K562 (cell line): ENCODE results near the gene ATP5PO. TPM values are rescaled to one million over a fixed set of nuclear protein-coding genes. Genes with fewer than 3 reads are reported as not detected.

Source experiments
- ATAC-seq: fragments of 200-7000 bp; cut with Tn5 transposase; 3 replicates; pipeline ENCODE4 v1.9.1; 2020; ENCODE audit warnings: moderate library complexity
- BruUV-seq: library from RNA; stranded (reverse); fragments of 400-500 nt; replicated peaks from 2 replicates; lab custom pipeline; 2021; lab: Mats Ljungman, UMichigan
- CTCF ChIA-PET: fragments of 300-600 bp; formaldehyde crosslinking; extraction: SDS; loops from one replicate; lab custom pipeline; 2021; ENCODE audit warnings: low intra/inter-chr PET ratio; lab: Yijun Ruan, JAX
- POLR2A ChIA-PET: fragments of 300-600, 350-650 bp; sonication (Branson Sonifier 250); formaldehyde crosslinking; extraction: SDS; loops from one replicate; lab custom pipeline; 2021; ENCODE audit warnings: antibody characterized with exemption, inconsistent platforms; lab: Yijun Ruan, JAX
- DNase-seq, 4 experiments: peaks; one replicate each; pipeline versions ENCODE4 v3.0.0 to v3.0.0-alpha.2; 2011 to 2018; ENCODE audit warnings: low spot score in 3 of 4, mixed read lengths in 3 of 4; ENCODE audit errors: extremely low read depth in 1 of 4
- FAIRE-seq: peaks from 2 replicates; lab custom pipeline; 2011; peaks lifted over from hg19 to GRCh38; lab: Jason Lieb, UNC
- H2AFZ ChIP-seq: 2 replicates; pipeline ENCODE4 v1.6.0; 2011; ENCODE audit warnings: low read depth, low read length, control low read depth, inconsistent platforms
- H3K27ac ChIP-seq: fragments of 200-600 bp; 3 replicates; pipeline ENCODE4 v1.8.0; 2011; ENCODE audit warnings: low read depth, mild to moderate bottlenecking, control low read depth, inconsistent platforms, low read length, moderate library complexity, mixed read lengths; ENCODE audit errors: extremely low read depth
- H3K27me3 ChIP-seq, 2 experiments: fragments of 300-600 bp in 1 of 2; 2 replicates in 1 of 2; 3 replicates in 1 of 2; pipeline versions ENCODE4 v1.6.0 to v1.8.0; 2011; ENCODE audit warnings: inconsistent platforms in 2 of 2, low read length in 2 of 2, mild to moderate bottlenecking in 1 of 2, mixed read lengths in 1 of 2, moderate library complexity in 1 of 2; ENCODE audit not compliant: control insufficient read depth in 2 of 2, insufficient read depth in 2 of 2
- H3K36me3 ChIP-seq: fragments of 300-600 bp; 3 replicates; pipeline ENCODE4 v1.8.0; 2011; ENCODE audit warnings: mild to moderate bottlenecking, low read length, inconsistent platforms; ENCODE audit not compliant: control insufficient read depth, insufficient read depth
- H3K4me1 ChIP-seq, 2 experiments: fragments of 200-600 bp in 1 of 2; replicated peaks in 1 of 2; 2 replicates in 1 of 2; 3 replicates in 1 of 2; pipeline versions ENCODE4 v1.5.1 to v1.8.0; 2011; ENCODE audit warnings: inconsistent platforms in 2 of 2, low read length in 2 of 2, mild to moderate bottlenecking in 1 of 2, mixed read lengths in 1 of 2, moderate library complexity in 1 of 2; ENCODE audit not compliant: control insufficient read depth in 2 of 2, insufficient read depth in 2 of 2
- H3K4me2 ChIP-seq: 2 replicates; pipeline ENCODE4 v1.6.1; 2011; ENCODE audit warnings: low read length, control low read depth, inconsistent platforms, mixed read lengths; ENCODE audit not compliant: insufficient read depth
- H3K4me3 ChIP-seq: fragments of 200-600 bp; sonication (generic), shearing (Covaris generic); 2 replicates; pipeline ENCODE4 v1.5.1; 2016; ENCODE audit warnings: control low read depth, inconsistent platforms
- H3K79me2 ChIP-seq: fragments of 200-600 bp; 3 replicates; pipeline ENCODE4 v1.8.0; 2011; ENCODE audit warnings: low read length, inconsistent platforms; ENCODE audit not compliant: control insufficient read depth, insufficient read depth
- H3K9ac ChIP-seq, 2 experiments: 2 replicates each; pipeline versions ENCODE4 v1.6.0 to v1.6.1; 2011; ENCODE audit warnings: low read depth in 2 of 2, low read length in 2 of 2, control low read depth in 1 of 2, inconsistent platforms in 1 of 2, mild to moderate bottlenecking in 1 of 2, mixed read lengths in 1 of 2; ENCODE audit not compliant: insufficient read depth in 1 of 2
- H3K9me1 ChIP-seq: one replicate; pipeline ENCODE4 v1.6.0; 2011; ENCODE audit warnings: inconsistent platforms, mild to moderate bottlenecking, low read length, moderate library complexity; ENCODE audit not compliant: control insufficient read depth, insufficient read depth
- H3K9me3 ChIP-seq: replicated peaks from 2 replicates; pipeline ENCODE4 v1.5.1; 2011; ENCODE audit warnings: low read depth, low read length, inconsistent platforms; ENCODE audit not compliant: control insufficient read depth, insufficient read depth
- H4K20me1 ChIP-seq: replicated peaks from 2 replicates; pipeline ENCODE4 v1.6.1; 2011; ENCODE audit warnings: low read length, inconsistent platforms, mixed read lengths; ENCODE audit not compliant: control insufficient read depth, insufficient read depth
- GABPB1 ChIP-seq: sonication (generic); formaldehyde crosslinking; IDR thresholded peaks from 2 replicates; pipeline ENCODE4 v1.8.0; 2022; ENCODE audit warnings: mild to moderate bottlenecking, missing genetic modification reagents
- HDAC2 ChIP-seq: fragments of 450-650 bp; IDR thresholded peaks from 2 replicates; pipeline ENCODE4 v1.6.1; 2016; ENCODE audit warnings: mild to moderate bottlenecking
- MAZ ChIP-seq, 2 experiments: fragments of 450-650 bp in 1 of 2; sonication (generic) in 1 of 2; formaldehyde crosslinking; IDR thresholded peaks in 1 of 2; conservative IDR thresholded peaks in 1 of 2; 2 replicates each; pipeline versions ENCODE4 v1.4.0 to v1.5.0; 2020; ENCODE audit warnings: mild to moderate bottlenecking in 1 of 2, missing genetic modification reagents in 1 of 2
- MYNN ChIP-seq, 2 experiments: sonication (generic); formaldehyde crosslinking in 1 of 2; IDR thresholded peaks; 2 replicates each; pipeline versions ENCODE4 v1.5.0 to v1.6.1; 2016 to 2020; ENCODE audit warnings: antibody characterized with exemption in 1 of 2, missing genetic modification reagents in 1 of 2
- NFE2 ChIP-seq: IDR thresholded peaks from 2 replicates; pipeline ENCODE4 v1.6.1; 2014; ENCODE audit warnings: antibody characterized with exemption, low read depth
- ZBTB17 ChIP-seq: fragments of 450-650 bp; formaldehyde crosslinking; IDR thresholded peaks from 2 replicates; pipeline ENCODE4 v1.4.0; 2020; ENCODE audit warnings: mild to moderate bottlenecking
- WGBS: fragments of 100-300 bp; shearing (Covaris generic); methylation state at CpG from one replicate; pipeline ENCODE4 v1.1.6; 2016; ENCODE audit warnings: low coverage, mixed read lengths; ENCODE audit not compliant: insufficient coverage; ENCODE audit errors: missing lambda C conversion rate; 5-methylcytosine and 5-hydroxymethylcytosine counted together
- in situ Hi-C: fragments of 300-500 bp; cut with MboI; formaldehyde crosslinking; loops from 4 replicates; pipeline ENCODE4 v1.15.0; 2018; ENCODE audit warnings: inconsistent platforms, mixed read lengths
- intact Hi-C: fragments of 100-400 bp; cut with micrococcal nuclease; formaldehyde crosslinking; loops from 2 replicates; pipeline ENCODE4 v1.14.2; 2022
- polyA plus RNA-seq, 8 experiments: library from polyadenylated mRNA; depleted of rRNA in 4 of 8; stranded (reverse) in 5 of 8; unstranded in 3 of 8; fragments of >200 nt; fragmentation: Nextera tagmentation in 2 of 8; fragmentation: Illumina TruSeq in 1 of 8; extraction: Ambion mirVana in 2 of 8; extraction: Trizol in 1 of 8; gene quantifications; 2 replicates each; pipeline versions ENCODE4 v1.2.1 to v1.2.3, GENCODE V29; 2011 to 2014; ENCODE audit warnings: inconsistent platforms in 1 of 8, missing spikeins in 1 of 8
- total RNA-seq, 7 experiments: library from RNA; depleted of rRNA in 6 of 7; stranded (reverse); fragments of >200 nt in 6 of 7; fragmentation: Illumina TruSeq in 2 of 7; extraction: Trizol in 2 of 7; gene quantifications; 2 replicates each; pipeline versions ENCODE4 v1.2.1 to v1.2.3, GENCODE V29; 2011 to 2021; ENCODE audit warnings: low replicate concordance in 1 of 7
- TF ChIP-seq, protein P1 (sequence below): fragments of 200-800 bp; sonication (Bioruptor generic); IDR thresholded peaks from 2 replicates; pipeline ENCODE4 v1.6.1; 2017; ENCODE audit warnings: missing genetic modification characterization, missing compliant biosample characterization
- TF ChIP-seq, protein P2 (sequence below), 2 experiments: fragments of 450-650 bp in 1 of 2; sonication (generic) in 1 of 2; formaldehyde crosslinking in 1 of 2; IDR thresholded peaks; 2 replicates each; pipeline versions ENCODE4 v1.7.1 to v1.9.0; 2016 to 2022; ENCODE audit warnings: inconsistent platforms in 1 of 2, mild to moderate bottlenecking in 1 of 2, missing genetic modification reagents in 1 of 2

The ATP5PO gene
- total and polyA plus RNA-seq, 9 of the 15 experiments (the other 6 are each of a cell fraction or from before 2014, with no cell fraction given) = 367 to 2,722 (median 808) TPM

DNA sequence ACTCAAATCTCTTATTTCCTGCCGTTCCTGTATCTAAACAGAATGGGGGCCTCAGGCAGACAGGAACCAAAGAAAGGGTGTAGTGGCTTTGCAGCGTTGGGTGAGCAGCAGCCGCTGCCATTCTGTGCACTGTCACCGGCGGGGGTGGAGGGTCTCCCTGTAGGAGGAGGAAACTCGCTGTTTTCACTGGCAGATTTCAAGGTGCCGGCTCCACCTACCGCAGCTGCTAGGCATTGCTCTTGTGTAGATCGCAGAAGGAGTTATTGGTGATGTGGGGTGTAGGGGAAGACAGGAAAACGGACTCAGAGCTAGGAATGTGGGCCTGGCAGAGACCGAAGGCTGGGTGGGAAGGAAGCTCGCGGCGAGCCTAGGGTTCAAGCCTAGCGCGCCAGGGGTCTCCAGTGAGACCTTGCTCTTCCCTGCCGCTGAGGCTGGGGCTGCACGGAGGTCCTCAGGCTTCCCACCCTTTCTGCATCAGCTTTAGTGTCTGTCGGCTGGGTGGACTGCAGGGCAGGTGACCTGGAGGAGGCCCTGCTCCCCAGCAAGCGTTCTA, 20.8 kb downstream of the ATP5PO start (continued):
- TF ChIP-seq MAZ (CRISPR knock-in tag; conservative IDR thresholded peaks at IDR 0.05 in 1 of 2, IDR thresholded peaks at IDR 0.05 in 1 of 2) = peak; percentile 57 to 69; a peak in 2 of 4 replicates
- TF ChIP-seq ZBTB17 (CRISPR knock-in tag) = peak; percentile 72
- TF ChIP-seq, protein P1, sequence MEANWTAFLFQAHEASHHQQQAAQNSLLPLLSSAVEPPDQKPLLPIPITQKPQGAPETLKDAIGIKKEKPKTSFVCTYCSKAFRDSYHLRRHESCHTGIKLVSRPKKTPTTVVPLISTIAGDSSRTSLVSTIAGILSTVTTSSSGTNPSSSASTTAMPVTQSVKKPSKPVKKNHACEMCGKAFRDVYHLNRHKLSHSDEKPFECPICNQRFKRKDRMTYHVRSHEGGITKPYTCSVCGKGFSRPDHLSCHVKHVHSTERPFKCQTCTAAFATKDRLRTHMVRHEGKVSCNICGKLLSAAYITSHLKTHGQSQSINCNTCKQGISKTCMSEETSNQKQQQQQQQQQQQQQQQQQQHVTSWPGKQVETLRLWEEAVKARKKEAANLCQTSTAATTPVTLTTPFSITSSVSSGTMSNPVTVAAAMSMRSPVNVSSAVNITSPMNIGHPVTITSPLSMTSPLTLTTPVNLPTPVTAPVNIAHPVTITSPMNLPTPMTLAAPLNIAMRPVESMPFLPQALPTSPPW (CRISPR knock-in tag) = peak; percentile 52
- no peak for TF ChIP-seq MYNN (IDR thresholded peaks at IDR 0.05)
- TF ChIP-seq MYNN (CRISPR knock-in tag; IDR thresholded peaks at IDR 0.05) = no peak
- 0 out of 2 replicates have a peak, but pooled peaks have one; percentile 25 for TF ChIP-seq GABPB1 (CRISPR knock-in tag)
- no peak for TF ChIP-seq HDAC2
- peak; percentile 92 for TF ChIP-seq NFE2
- TF ChIP-seq, all 486 proteins: peak for 51

DNA sequence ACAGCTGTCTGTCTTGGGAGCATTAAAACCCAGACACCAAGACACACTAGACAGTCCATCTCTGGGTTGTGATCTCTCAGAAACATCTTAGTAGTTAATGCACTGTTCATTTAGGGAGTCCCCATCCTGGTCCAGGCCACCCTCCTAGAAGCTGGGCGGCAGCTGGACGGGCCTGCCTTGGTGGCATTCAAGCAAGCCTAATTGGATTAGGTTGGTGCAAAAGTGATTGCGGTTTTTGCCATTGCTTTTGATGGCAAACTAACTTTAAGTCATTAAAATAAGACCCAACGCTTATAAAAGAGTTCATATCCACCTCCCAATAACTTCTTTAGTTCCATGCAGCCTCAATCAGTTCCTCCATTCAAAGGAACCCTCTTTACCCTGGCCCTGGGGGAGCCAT, 21.7 kb downstream of the ATP5PO start:
- no peak overlapping the region for H2AFZ ChIP-seq
- H3K79me2 ChIP-seq = no peaks in the 10 kb centered on the region
- H3K27me3 ChIP-seq = peaks cover 14 to 15% of the 10 kb centered on the region in 2 experiments; a peak in 4 of 5 replicates
- no peaks in the 10 kb centered on the region for H3K9me1 ChIP-seq
- no peak overlapping the region for H3K4me3 ChIP-seq
- no peak overlapping the region for H3K27ac ChIP-seq
- no TSS peak for BruUV-seq
- ChIA-PET CTCF (interaction anchor here (0.6 kb wide), 2 partner anchors 49 to 694 kb away, joined by 3 read pairs; no protein-coding TSS in a partner anchor), POLR2A (interaction anchor here (1.2 to 1.5 kb wide), 2 partner anchors 16 to 23 kb away, joined by 3 read pairs; no protein-coding TSS in a partner anchor)
- no peak overlapping the region for H3K4me2 ChIP-seq
- 27% methylated on average over 4 of the region's 4 CpGs for WGBS
- H3K4me1 ChIP-seq = peaks cover 2 to 12% of the 10 kb centered on the region in 2 experiments; a peak in 3 of 5 replicates
- FAIRE-seq (no peak), DNase-seq (no peak), ATAC-seq (no peak)
- H3K36me3 ChIP-seq = no peaks in the 10 kb centered on the region
- no peaks in the 10 kb centered on the region for H4K20me1 ChIP-seq
- no peaks in the 10 kb centered on the region for H3K9me3 ChIP-seq
- intact Hi-C loops = loop anchor here (5.0 kb wide), 2 partner anchors 287 to 352 kb away; partner anchors contain the start of genes GART and SON
- no peak overlapping the region for H3K9ac ChIP-seq
- in situ Hi-C loops = no loop called here
- TF ChIP-seq, protein P2, sequence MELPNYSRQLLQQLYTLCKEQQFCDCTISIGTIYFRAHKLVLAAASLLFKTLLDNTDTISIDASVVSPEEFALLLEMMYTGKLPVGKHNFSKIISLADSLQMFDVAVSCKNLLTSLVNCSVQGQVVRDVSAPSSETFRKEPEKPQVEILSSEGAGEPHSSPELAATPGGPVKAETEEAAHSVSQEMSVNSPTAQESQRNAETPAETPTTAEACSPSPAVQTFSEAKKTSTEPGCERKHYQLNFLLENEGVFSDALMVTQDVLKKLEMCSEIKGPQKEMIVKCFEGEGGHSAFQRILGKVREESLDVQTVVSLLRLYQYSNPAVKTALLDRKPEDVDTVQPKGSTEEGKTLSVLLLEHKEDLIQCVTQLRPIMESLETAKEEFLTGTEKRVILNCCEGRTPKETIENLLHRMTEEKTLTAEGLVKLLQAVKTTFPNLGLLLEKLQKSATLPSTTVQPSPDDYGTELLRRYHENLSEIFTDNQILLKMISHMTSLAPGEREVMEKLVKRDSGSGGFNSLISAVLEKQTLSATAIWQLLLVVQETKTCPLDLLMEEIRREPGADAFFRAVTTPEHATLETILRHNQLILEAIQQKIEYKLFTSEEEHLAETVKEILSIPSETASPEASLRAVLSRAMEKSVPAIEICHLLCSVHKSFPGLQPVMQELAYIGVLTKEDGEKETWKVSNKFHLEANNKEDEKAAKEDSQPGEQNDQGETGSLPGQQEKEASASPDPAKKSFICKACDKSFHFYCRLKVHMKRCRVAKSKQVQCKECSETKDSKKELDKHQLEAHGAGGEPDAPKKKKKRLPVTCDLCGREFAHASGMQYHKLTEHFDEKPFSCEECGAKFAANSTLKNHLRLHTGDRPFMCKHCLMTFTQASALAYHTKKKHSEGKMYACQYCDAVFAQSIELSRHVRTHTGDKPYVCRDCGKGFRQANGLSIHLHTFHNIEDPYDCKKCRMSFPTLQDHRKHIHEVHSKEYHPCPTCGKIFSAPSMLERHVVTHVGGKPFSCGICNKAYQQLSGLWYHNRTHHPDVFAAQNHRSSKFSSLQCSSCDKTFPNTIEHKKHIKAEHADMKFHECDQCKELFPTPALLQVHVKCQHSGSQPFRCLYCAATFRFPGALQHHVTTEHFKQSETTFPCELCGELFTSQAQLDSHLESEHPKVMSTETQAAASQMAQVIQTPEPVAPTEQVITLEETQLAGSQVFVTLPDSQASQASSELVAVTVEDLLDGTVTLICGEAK (IDR thresholded peaks at IDR 0.05) = peak; percentile 59; the same call in 1 of the 2 replicates
- TF ChIP-seq, protein P2 (CRISPR knock-in tag; IDR thresholded peaks at IDR 0.05) = no peak
